Neural cell (in vitro differentiated cells): ENCODE results near the gene NCOA7.

ENCODE experiments used
- CTCF ChIP-seq: fragments of 450-650 bp; IDR thresholded peaks from 2 replicates; pipeline ENCODE4 v1.5.1; 2014; ENCODE audit warnings: antibody characterized with exemption, mild to moderate bottlenecking, moderate library complexity; ENCODE audit not compliant: poor library complexity, severe bottlenecking
- EZH2 ChIP-seq: fragments of 200-600, 300-800 bp; shearing (Covaris generic), sonication (generic); IDR thresholded peaks from 2 replicates; pipeline ENCODE4 v1.6.1; 2014; ENCODE audit warnings: antibody characterized with exemption, low read length, borderline replicate concordance, mild to moderate bottlenecking; ENCODE audit not compliant: insufficient read depth, poor library complexity, severe bottlenecking
- MXI1 ChIP-seq: fragments of 450-650 bp; conservative IDR thresholded peaks from 2 replicates; pipeline ENCODE4 v1.6.1; 2014; ENCODE audit warnings: antibody characterized with exemption, mild to moderate bottlenecking; ENCODE audit not compliant: poor library complexity, severe bottlenecking
- POLR2AphosphoS5 ChIP-seq: IDR thresholded peaks from 2 replicates; pipeline ENCODE4 v1.6.1; 2012
- SMC3 ChIP-seq: fragments of 450-650 bp; conservative IDR thresholded peaks from 2 replicates; pipeline ENCODE4 v1.6.1; 2014; ENCODE audit warnings: antibody characterized with exemption, mild to moderate bottlenecking, moderate library complexity; ENCODE audit not compliant: poor library complexity

DNA sequence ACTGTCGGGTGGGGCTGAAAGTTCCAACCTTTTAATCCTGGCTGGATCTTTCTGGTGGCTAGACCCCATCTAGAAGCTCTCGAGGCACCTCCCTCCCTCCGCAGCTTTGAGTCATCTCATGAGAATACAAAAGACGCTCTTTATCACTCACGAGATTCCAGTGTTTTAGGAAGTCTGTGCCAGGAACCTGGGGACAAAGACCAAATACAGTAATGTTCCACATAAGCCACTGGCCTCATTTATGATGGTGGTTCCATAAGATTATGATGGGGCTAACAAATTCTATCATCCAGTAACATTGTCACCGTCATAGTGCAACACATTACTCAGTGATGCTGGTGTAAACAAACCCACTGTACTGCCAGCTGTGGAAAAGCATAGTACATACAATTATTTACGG, 48.7 kb downstream of the NCOA7 start:
- TF ChIP-seq CTCF (no peak), MXI1 (no peak), POLR2AphosphoS5 (no peak), SMC3 (no peak), EZH2 (no peak)
